Measurements from ENCODE around the gene ANXA10.

DNA sequence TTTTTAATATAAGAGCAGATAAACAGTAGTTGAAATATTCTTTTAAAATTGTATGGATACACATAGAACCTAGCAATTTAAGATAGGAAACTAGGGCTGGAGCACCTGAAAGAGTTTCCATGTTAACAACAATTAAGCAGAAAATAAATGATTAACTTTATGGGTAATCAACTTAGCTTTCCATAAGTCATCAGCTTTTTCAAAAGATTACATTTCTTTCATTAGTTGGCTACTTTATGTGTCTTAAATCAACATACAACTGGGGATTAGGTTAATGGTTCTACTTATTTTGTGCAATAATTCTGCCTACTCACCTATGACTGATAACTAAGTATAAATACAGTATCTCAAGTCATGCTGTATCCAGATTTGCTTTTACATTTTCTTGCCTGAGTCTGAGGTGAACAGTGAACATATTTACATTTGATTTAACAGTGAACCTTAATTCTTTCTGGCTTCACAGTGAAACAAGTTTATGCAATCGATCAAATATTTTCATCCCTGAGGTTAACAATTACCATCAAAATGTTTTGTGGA is at the start of gene ANXA10:
- TF ChIP-seq, protein P1, sequence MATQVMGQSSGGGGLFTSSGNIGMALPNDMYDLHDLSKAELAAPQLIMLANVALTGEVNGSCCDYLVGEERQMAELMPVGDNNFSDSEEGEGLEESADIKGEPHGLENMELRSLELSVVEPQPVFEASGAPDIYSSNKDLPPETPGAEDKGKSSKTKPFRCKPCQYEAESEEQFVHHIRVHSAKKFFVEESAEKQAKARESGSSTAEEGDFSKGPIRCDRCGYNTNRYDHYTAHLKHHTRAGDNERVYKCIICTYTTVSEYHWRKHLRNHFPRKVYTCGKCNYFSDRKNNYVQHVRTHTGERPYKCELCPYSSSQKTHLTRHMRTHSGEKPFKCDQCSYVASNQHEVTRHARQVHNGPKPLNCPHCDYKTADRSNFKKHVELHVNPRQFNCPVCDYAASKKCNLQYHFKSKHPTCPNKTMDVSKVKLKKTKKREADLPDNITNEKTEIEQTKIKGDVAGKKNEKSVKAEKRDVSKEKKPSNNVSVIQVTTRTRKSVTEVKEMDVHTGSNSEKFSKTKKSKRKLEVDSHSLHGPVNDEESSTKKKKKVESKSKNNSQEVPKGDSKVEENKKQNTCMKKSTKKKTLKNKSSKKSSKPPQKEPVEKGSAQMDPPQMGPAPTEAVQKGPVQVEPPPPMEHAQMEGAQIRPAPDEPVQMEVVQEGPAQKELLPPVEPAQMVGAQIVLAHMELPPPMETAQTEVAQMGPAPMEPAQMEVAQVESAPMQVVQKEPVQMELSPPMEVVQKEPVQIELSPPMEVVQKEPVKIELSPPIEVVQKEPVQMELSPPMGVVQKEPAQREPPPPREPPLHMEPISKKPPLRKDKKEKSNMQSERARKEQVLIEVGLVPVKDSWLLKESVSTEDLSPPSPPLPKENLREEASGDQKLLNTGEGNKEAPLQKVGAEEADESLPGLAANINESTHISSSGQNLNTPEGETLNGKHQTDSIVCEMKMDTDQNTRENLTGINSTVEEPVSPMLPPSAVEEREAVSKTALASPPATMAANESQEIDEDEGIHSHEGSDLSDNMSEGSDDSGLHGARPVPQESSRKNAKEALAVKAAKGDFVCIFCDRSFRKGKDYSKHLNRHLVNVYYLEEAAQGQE (IDR thresholded peaks at IDR 0.05; ENCODE audit: insufficient read depth in 1 of 2, low read depth in 2 of 2, low read length in 2 of 2) = no peak
- no peak for TF ChIP-seq POLR2AphosphoS5 (IDR thresholded peaks at IDR 0.05; ENCODE audit: low read depth, low read length)
- no peak for TF ChIP-seq TAF1 (IDR thresholded peaks at IDR 0.05; ENCODE audit: borderline replicate concordance, insufficient read depth, low read length)
- TF ChIP-seq SIN3A (IDR thresholded peaks at IDR 0.05; ENCODE audit: borderline replicate concordance, insufficient read depth, low read length) = no peak

All from PFSK-1 (cell line).